ENCODE results near the gene CDC5L.

CDC5L gene

DNA sequence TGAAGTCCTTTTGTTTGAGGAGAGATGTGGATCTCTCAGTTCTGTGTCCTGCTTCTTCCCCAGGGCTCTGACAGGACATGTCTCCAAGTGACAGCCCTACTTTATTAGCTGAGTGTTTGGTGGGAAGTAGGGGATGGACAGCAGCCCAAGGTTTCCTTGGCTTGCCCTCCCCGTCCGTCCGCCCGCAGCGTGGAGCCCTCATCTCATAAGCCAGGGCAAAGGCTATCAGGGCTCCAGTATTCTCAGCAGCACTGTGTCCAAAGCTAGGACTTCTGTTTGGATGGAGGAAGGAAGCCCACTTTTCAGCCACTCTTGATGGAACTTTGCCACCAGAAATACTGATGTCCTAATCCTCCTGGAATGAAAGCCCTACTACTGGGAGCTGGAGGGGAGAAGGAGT is 13.6 kb downstream of the CDC5L start:
- no peak for DNase-seq (ENCODE audit: low read depth)
- TF ChIP-seq, protein P1, sequence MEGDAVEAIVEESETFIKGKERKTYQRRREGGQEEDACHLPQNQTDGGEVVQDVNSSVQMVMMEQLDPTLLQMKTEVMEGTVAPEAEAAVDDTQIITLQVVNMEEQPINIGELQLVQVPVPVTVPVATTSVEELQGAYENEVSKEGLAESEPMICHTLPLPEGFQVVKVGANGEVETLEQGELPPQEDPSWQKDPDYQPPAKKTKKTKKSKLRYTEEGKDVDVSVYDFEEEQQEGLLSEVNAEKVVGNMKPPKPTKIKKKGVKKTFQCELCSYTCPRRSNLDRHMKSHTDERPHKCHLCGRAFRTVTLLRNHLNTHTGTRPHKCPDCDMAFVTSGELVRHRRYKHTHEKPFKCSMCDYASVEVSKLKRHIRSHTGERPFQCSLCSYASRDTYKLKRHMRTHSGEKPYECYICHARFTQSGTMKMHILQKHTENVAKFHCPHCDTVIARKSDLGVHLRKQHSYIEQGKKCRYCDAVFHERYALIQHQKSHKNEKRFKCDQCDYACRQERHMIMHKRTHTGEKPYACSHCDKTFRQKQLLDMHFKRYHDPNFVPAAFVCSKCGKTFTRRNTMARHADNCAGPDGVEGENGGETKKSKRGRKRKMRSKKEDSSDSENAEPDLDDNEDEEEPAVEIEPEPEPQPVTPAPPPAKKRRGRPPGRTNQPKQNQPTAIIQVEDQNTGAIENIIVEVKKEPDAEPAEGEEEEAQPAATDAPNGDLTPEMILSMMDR (IDR thresholded peaks at IDR 0.05; ENCODE audit: low read length, missing control alignments): no peak

DNA sequence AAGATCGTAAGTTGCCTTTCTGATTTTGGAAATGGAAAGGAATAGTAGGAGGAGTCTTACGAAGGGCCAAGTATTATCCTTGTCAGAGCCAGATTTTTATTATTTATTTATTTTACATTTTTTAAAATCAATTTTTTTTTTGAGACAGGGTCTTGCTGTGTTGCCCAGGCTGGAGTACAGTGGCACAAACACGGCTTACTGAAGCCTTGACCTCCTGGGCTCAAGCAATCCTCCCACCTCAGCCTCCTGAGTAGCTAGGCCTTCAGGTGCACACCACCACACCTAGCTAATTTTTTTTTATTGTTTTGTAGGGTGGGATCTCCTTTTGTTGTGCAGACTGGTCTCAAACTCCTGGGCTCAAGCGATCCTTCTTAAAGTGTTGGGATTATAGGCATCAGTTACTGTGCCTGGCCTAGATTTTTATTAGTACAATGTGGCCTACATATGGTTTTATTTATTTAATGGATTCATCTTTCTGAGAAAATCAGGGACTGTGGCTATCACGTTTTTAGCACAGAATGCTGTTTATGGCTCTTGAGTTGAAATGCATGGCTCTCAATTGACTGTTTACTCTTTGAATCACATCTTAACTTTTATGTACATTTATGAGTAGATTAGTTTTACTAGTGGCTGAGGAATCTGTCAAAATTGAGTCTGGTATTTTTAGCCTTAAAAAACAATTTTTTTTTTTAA is 16.7 kb downstream of the CDC5L start:
- DNase-seq (ENCODE audit: low read depth): no peak
- TF ChIP-seq, protein P1 (IDR thresholded peaks at IDR 0.05; ENCODE audit: low read length, missing control alignments): no peak
- no peak overlapping the region for H3K4me3 ChIP-seq (replicated peaks; ENCODE audit: low read depth, low read length)

More for the DNA sequence above, 13.6 kb downstream of the CDC5L start:
- no peak overlapping the region for H3K4me3 ChIP-seq (replicated peaks; ENCODE audit: low read depth, low read length)

DNA sequence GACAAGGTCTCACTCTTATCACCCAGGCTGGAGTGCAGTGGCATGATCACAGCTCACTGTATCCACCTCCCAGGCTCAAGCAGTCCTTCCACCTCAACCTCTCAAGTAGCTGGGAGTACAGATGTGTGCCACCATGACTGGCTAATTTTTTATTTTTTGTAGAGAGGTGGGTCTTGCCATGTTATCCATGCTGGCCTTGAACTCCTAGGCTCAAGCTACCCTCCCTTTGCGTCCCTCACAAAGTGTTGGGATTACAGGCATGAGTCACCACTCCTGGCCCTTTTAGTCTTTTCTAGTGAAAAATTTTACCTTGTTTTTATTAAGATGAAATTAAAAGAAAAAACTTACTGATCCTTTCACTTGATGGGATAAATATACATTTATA is 17.2 kb downstream of the CDC5L start:
- TF ChIP-seq, protein P1 (IDR thresholded peaks at IDR 0.05; ENCODE audit: low read length, missing control alignments): no peak
- DNase-seq (ENCODE audit: low read depth): no peak
- no peak overlapping the region for H3K4me3 ChIP-seq (replicated peaks; ENCODE audit: low read depth, low read length)

DNA sequence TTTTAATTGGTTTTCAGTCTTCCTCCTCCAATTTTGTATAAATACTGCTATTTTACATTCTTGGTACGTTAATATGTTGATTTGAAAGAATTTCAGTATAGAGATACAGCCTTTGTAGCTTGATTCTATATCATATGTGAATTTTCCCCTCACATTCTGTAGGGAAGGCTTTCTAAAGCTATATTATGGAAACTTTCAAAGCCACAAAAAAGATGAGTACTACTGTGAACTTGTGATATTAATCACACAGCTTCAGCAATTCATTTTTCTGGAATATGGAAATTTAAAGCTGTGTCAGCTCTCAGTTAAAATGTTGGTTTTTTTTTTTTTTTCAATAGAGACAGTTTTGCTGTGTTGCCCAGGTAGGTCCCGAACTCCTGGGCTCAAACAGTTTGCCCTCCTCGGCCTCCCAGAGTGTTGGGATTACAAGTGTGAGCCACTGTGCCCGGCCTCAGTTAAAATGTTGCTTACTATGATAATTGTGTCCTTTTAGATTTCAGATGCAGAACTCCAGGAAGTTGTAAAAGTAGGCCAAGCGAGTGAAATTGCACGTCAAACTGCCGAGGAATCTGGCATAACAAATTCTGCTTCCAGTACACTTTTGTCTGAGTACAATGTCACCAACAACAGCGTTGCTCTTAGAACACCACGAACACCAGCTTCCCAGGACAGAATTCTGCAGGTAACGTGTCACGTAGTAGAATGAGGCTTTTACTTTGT is 20.6 kb downstream of the CDC5L start:
- TF ChIP-seq, protein P1 (IDR thresholded peaks at IDR 0.05; ENCODE audit: low read length, missing control alignments): no peak
- H3K4me3 ChIP-seq (replicated peaks; ENCODE audit: low read depth, low read length): no peak overlapping the region
- no peak for DNase-seq (ENCODE audit: low read depth)

DNA sequence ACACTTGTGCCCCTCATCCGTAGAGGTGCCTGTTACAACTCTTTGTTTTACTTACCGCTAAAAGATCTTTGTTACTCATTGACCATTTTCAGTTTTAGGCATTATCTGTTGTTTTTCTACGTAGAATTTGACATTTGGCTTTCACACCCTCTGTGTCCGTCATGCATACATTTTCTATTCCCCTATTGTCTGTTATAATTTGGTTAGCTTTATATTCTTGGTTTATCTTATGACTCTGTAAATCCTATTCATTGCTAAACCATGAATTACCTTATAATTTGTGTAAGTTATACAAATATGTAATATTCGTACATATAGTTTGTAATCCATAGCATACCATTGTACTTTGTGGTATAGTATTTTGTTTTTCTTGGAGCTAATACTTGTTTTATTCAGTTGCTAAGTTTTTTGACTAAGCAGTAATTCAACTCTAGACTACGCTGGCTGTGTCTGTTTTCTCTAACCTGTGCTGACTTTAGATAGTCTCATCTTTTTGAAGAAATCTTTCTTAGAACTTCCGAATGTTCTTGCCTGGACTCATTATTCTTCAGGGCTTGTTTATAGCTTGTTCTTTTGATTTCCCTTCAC is 21.8 kb downstream of the CDC5L start:
- DNase-seq (ENCODE audit: low read depth): no peak
- TF ChIP-seq, protein P1 (IDR thresholded peaks at IDR 0.05; ENCODE audit: low read length, missing control alignments): no peak
- H3K4me3 ChIP-seq (replicated peaks; ENCODE audit: low read depth, low read length): no peak overlapping the region

- TF ChIP-seq, protein P1 (IDR thresholded peaks at IDR 0.05; ENCODE audit: low read length, missing control alignments): no peak
- DNase-seq (ENCODE audit: low read depth): no peak
- H3K4me3 ChIP-seq (replicated peaks; ENCODE audit: low read depth, low read length): no peak overlapping the region
These were observed 22.9 kb downstream of the CDC5L start for GRCh38 chr6:44410363-44410762.
